Duodenal mucosa (tissue), 2 donors: ENCODE results near the gene TJP2.

Experiments used
- H3K27ac ChIP-seq: one replicate; pipeline ENCODE4 v1.7.0; 2013; ENCODE audit warnings: low read depth, low read length
- H3K27me3 ChIP-seq, 2 donors: one replicate each; pipeline ENCODE4 v1.7.0; 2013; ENCODE audit warnings: low read length in 2 of 2, control low read depth in 1 of 2; ENCODE audit not compliant: insufficient read depth in 2 of 2, control insufficient read depth in 1 of 2
- H3K36me3 ChIP-seq, 2 donors: one replicate each; pipeline ENCODE4 v1.7.0; 2013; ENCODE audit warnings: low read length in 2 of 2, control low read depth in 1 of 2; ENCODE audit not compliant: insufficient read depth in 2 of 2, control insufficient read depth in 1 of 2
- H3K4me1 ChIP-seq, 2 donors: one replicate each; pipeline ENCODE4 v1.7.0; 2013; ENCODE audit warnings: low read length in 2 of 2, control low read depth in 1 of 2; ENCODE audit not compliant: insufficient read depth in 2 of 2, control insufficient read depth in 1 of 2
- H3K4me3 ChIP-seq, 2 donors: one replicate each; pipeline ENCODE4 v1.7.0; 2013; ENCODE audit warnings: low read length in 2 of 2, low read depth in 1 of 2
- H3K9ac ChIP-seq, 2 donors: one replicate each; pipeline ENCODE4 v1.7.0; 2013; ENCODE audit warnings: low read length in 2 of 2, low read depth in 1 of 2
- H3K9me3 ChIP-seq, 2 donors: one replicate each; pipeline ENCODE4 v1.7.0; 2013; ENCODE audit warnings: low read length in 2 of 2, control low read depth in 1 of 2; ENCODE audit not compliant: control insufficient read depth in 1 of 2

TJP2 gene

DNA sequence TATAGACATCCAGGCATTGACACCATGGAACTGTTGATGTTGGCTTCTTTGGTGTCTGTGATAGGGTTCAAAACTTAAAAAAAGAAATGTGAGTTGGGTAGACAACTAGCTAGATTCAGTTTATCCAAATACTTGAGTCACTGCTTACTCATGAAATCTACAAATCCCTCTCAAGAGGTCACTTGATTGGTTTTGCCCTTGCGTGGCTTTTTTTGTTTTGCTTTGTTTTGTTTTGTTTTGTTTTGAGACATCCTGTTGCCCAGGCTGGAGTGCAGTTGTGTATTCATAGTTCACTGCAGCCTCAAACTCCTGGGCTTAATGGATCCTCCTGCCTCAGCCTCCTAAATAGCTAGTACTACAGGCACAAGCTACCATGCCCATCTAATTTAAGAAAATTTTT, 140.5 kb downstream of the TJP2 start:
- H3K36me3 ChIP-seq = no peaks in the 10 kb centered on the region
- no peaks in the 10 kb centered on the region for H3K27me3 ChIP-seq
- H3K9me3 ChIP-seq = peaks cover 6 to 12% of the 10 kb centered on the region in 2 donors
- no peak overlapping the region for H3K27ac ChIP-seq
- no peak overlapping the region for H3K9ac ChIP-seq
- H3K4me1 ChIP-seq = no peaks in the 10 kb centered on the region
- no peak overlapping the region for H3K4me3 ChIP-seq

DNA sequence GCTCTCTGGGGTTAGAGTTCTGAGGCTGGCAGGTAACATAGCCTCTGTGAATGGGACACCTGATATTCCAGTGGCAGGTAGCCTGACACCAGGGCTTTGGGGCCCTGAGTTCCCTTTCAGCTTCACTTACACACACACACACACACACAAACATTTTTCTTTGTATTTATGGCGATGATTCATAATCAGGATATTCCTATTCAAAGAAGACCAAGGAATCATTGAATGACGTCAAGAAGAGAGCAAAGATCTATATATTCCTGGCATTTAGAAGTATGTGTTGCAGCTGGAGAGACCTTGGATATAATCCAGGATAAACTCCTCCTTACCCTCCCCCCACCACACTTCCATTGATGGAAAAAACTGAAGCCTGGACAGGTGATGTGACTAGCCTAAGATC, 143.0 kb downstream of the TJP2 start:
- Histone ChIP-seq H3K36me3 (no peaks in the 10 kb centered on the region), H3K27ac (no peak overlapping the region), H3K27me3 (no peaks in the 10 kb centered on the region), H3K9me3 (peaks cover 6 to 12% of the 10 kb centered on the region in 2 donors), H3K4me1 (no peaks in the 10 kb centered on the region), H3K4me3 (no peak overlapping the region), H3K9ac (no peak overlapping the region)

DNA sequence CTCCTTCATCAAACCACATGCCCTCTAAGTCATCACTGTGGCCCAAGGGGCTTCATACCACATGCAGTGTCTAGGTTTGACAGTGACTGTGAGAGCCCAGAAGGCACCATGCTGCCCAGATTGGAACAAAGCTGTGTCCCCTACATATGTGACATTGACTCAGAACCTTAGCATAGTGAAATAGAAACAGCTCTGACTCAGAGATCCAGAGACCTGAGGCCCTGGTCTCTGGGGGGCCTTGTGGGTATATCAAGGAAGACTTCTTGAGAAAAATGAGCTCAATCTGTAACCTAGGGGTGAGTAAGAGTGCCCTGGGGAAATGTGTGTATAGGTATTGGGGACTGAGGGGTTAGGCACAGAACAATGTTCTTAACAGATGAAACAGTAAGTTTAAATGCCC, 143.8 kb downstream of the TJP2 start:
- Histone ChIP-seq H3K36me3 (no peaks in the 10 kb centered on the region), H3K9me3 (peaks cover under 1 to 6% of the 10 kb centered on the region in 2 donors), H3K4me1 (no peaks in the 10 kb centered on the region), H3K4me3 (no peak overlapping the region), H3K9ac (no peak overlapping the region), H3K27me3 (no peaks in the 10 kb centered on the region), H3K27ac (no peak overlapping the region)

DNA sequence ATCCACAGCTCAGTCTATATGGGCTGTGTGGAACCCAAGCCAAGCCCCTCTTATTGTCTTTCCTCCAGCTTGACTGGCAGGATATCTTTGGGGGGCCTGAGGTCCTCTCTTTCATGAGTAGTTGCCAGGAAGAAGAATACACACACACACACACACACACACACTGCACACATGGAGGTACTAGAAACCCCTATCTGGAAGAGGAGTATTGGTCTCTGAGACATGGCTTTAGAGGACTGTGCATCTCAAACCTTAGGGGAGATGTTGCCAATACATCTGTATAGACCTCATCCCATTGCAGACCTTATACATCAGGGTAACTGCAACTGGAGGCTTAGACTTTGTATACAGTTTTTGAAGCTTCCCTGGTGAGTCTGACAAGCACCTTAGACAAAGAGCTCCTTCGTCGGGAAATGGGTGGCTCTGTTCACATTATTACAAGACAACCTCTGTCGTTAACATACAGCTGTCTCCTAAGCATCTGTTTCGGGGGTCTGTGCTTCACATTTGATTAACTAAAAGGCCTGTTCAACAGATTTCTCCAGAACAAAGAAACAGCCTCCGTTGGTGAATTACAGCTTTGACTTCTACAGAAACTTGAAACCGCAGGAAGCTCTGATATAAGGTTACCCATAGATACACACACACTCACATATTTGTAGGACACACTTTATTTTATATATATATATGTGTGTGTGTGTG, 145.4 kb downstream of the TJP2 start:
- Histone ChIP-seq H3K9ac (no peak overlapping the region), H3K27ac (no peak overlapping the region), H3K36me3 (no peaks in the 10 kb centered on the region), H3K27me3 (peaks cover 0 to 1% of the 10 kb centered on the region in 2 donors), H3K4me3 (no peak overlapping the region), H3K9me3 (no peaks in the 10 kb centered on the region), H3K4me1 (peaks cover 0 to 2% of the 10 kb centered on the region in 2 donors)

DNA sequence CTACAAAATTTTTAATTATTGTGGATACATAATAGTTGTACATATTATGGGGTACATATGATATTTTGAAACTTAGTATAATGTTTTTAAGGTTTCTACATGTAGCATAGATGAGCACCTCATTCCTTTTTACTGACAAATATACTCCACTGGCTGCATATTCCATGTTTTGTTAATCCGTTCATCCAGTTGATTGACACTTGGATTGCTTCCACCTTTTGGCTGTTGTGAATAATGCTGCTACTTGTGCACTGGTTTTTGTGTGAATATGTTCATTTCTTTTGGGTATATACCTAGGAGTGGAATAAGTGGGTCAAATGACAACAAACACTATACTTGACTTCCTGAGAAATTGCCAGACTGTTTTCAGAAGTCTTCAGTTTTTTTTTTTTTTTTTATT, 148.2 kb downstream of the TJP2 start:
- Histone ChIP-seq H3K27ac (no peak overlapping the region), H3K9me3 (no peaks in the 10 kb centered on the region), H3K4me1 (peaks cover 5 to 15% of the 10 kb centered on the region in 2 donors), H3K36me3 (no peaks in the 10 kb centered on the region), H3K9ac (no peak overlapping the region), H3K4me3 (no peak overlapping the region), H3K27me3 (peaks cover 6 to 16% of the 10 kb centered on the region in 2 donors)

DNA sequence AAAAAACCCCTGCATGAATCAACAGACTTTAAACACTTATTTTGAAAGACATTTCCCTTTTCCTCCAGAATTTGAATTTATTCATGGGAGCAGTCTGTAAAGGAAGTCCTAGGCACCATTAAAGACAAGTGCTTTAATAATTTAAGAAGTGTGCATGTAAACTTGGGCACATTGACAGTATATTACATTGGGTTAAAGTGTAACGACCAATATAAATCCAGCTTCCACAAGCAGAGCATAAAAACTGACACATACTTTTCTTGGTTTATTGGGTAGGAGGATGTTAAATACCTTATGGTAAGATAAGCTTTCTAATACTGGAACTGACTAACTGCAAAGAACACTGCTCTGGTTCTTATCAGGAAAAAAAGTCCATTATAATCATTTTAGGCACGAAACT, 149.8 kb downstream of the TJP2 start:
- H3K9ac ChIP-seq = no peak overlapping the region
- H3K4me3 ChIP-seq = no peak overlapping the region
- no peaks in the 10 kb centered on the region for H3K9me3 ChIP-seq
- peaks cover 5 to 15% of the 10 kb centered on the region in 2 donors for H3K4me1 ChIP-seq
- no peak overlapping the region for H3K27ac ChIP-seq
- no peaks in the 10 kb centered on the region for H3K36me3 ChIP-seq
- peaks cover 6 to 16% of the 10 kb centered on the region in 2 donors for H3K27me3 ChIP-seq
